WTC11 (cell line): ENCODE results near the gene RFTN1. TPM values are rescaled to one million over a fixed set of nuclear protein-coding genes. Genes with fewer than 3 reads are reported as not detected.
A peak's percentile ranks its signal among the peaks of the same experiment; 100 is the strongest.

Experiments used
- ATAC-seq: fragments of 200-7000 bp; cut with Tn5 transposase; 2 replicates; pipeline ENCODE4 v1.10.0; 2021; ENCODE audit warnings: mild to moderate bottlenecking, moderate library complexity
- CTCF ChIA-PET: fragments of 300-600 bp; sonication (Branson Sonifier 250); formaldehyde crosslinking; loops from one replicate; lab custom pipeline; 2021; ENCODE audit warnings: antibody characterized with exemption; lab: Charles Lee
- POLR2A ChIA-PET: fragments of 350-600 bp; sonication (Branson Sonifier 250); formaldehyde crosslinking; loops from one replicate; lab custom pipeline; 2021; ENCODE audit warnings: antibody characterized with exemption; lab: Charles Lee
- DNase-seq: peaks from one replicate; pipeline ENCODE4 v3.0.0; 2021; ENCODE audit warnings: low spot score
- H3K27ac Mint-ChIP-seq: 2 replicates; pipeline ENCODE4 v1.8.0; 2021; ENCODE audit warnings: mixed read lengths
- H3K27me3 Mint-ChIP-seq: 2 replicates; pipeline ENCODE4 v1.8.0; 2021; ENCODE audit warnings: low read depth, mild to moderate bottlenecking, moderate library complexity, mixed read lengths
- H3K36me3 Mint-ChIP-seq: 2 replicates; pipeline ENCODE4 v1.8.0; 2021; ENCODE audit warnings: mixed read lengths
- H3K4me1 Mint-ChIP-seq: 2 replicates; pipeline ENCODE4 v1.8.0; 2022; ENCODE audit warnings: mixed read lengths
- H3K4me3 Mint-ChIP-seq: 2 replicates; pipeline ENCODE4 v1.8.0; 2021; ENCODE audit warnings: mild to moderate bottlenecking, moderate library complexity, mixed read lengths
- H3K9me3 Mint-ChIP-seq: 2 replicates; pipeline ENCODE4 v1.8.0; 2021; ENCODE audit warnings: mixed read lengths
- ATF1 ChIP-seq: sonication (generic); formaldehyde crosslinking; IDR thresholded peaks from 2 replicates; pipeline ENCODE4 v1.8.1; 2023; ENCODE audit warnings: mild to moderate bottlenecking, moderate library complexity, missing genetic modification reagents
- CBFB ChIP-seq: sonication (generic); formaldehyde crosslinking; IDR thresholded peaks from 2 replicates; pipeline ENCODE4 v1.8.1; 2022; ENCODE audit warnings: mild to moderate bottlenecking, low read depth, missing genetic modification reagents
- CREM ChIP-seq: sonication (generic); formaldehyde crosslinking; IDR thresholded peaks from 2 replicates; pipeline ENCODE4 v1.8.1; 2022; ENCODE audit warnings: mild to moderate bottlenecking, missing genetic modification reagents, moderate library complexity
- CTCF ChIP-seq: fragments of 200-600 bp; IDR thresholded peaks from 2 replicates; pipeline ENCODE4 v1.8.0; 2022; ENCODE audit warnings: antibody characterized with exemption
- GABPB1 ChIP-seq: sonication (generic); formaldehyde crosslinking; IDR thresholded peaks from 2 replicates; pipeline ENCODE4 v1.8.1; 2023; ENCODE audit warnings: mild to moderate bottlenecking, missing genetic modification reagents
- GRHL2 ChIP-seq: fragments of 250-450 bp; sonication (Bioruptor Pico); IDR thresholded peaks from 2 replicates; pipeline ENCODE4 v1.8.0; 2022; ENCODE audit warnings: mild to moderate bottlenecking, moderate library complexity; ENCODE audit not compliant: insufficient replicate concordance, severe bottlenecking
- GTF2I ChIP-seq: fragments of 250-450 bp; sonication (Bioruptor Pico); conservative IDR thresholded peaks from 2 replicates; pipeline ENCODE4 v1.4.0; 2021; ENCODE audit warnings: mild to moderate bottlenecking
- JUN ChIP-seq: sonication (generic); formaldehyde crosslinking; IDR thresholded peaks from 2 replicates; pipeline ENCODE4 v1.8.0; 2023; ENCODE audit warnings: mild to moderate bottlenecking, missing genetic modification reagents
- MAX ChIP-seq: sonication (generic); formaldehyde crosslinking; IDR thresholded peaks from 2 replicates; pipeline ENCODE4 v1.8.0; 2022; ENCODE audit warnings: mild to moderate bottlenecking, missing genetic modification reagents
- RELA ChIP-seq: sonication (generic); formaldehyde crosslinking; IDR thresholded peaks from 2 replicates; pipeline ENCODE4 v1.8.1; 2022; ENCODE audit warnings: missing genetic modification reagents, mild to moderate bottlenecking, borderline replicate concordance
- SMAD4 ChIP-seq: sonication (generic); formaldehyde crosslinking; IDR thresholded peaks from 2 replicates; pipeline ENCODE4 v1.8.0; 2022; ENCODE audit warnings: mild to moderate bottlenecking, missing genetic modification reagents
- SP1 ChIP-seq: sonication (generic); formaldehyde crosslinking; conservative IDR thresholded peaks from 2 replicates; pipeline ENCODE4 v1.8.1; 2022; ENCODE audit warnings: missing genetic modification reagents
- ZNF232 ChIP-seq: sonication (generic); formaldehyde crosslinking; IDR thresholded peaks from 2 replicates; pipeline ENCODE4 v1.8.0; 2022; ENCODE audit warnings: mild to moderate bottlenecking, missing genetic modification reagents
- ZNF263 ChIP-seq: sonication (generic); formaldehyde crosslinking; IDR thresholded peaks from 2 replicates; pipeline ENCODE4 v1.8.1; 2022; ENCODE audit warnings: low read depth, mild to moderate bottlenecking, moderate library complexity, missing genetic modification reagents
- ZNF317 ChIP-seq: sonication (generic); formaldehyde crosslinking; IDR thresholded peaks from 2 replicates; pipeline ENCODE4 v1.8.1; 2023; ENCODE audit warnings: low read depth, mild to moderate bottlenecking, moderate library complexity, missing genetic modification reagents, borderline replicate concordance
- ZNF416 ChIP-seq: fragments of 250-450 bp; sonication (Bioruptor Pico); IDR thresholded peaks from 2 replicates; pipeline ENCODE4 v1.9.0; 2021; ENCODE audit warnings: mild to moderate bottlenecking, inconsistent platforms
- ZNF423 ChIP-seq: fragments of 250-450 bp; sonication (Bioruptor Pico); IDR thresholded peaks from 2 replicates; pipeline ENCODE4 v2.1.2; 2022; ENCODE audit warnings: mild to moderate bottlenecking, moderate library complexity
- total RNA-seq: library from RNA; stranded (reverse); gene quantifications from 3 replicates; pipeline ENCODE4 v1.2.3, GENCODE V29; 2021
- TF ChIP-seq, protein P1 (sequence below): sonication (generic); formaldehyde crosslinking; IDR thresholded peaks from 2 replicates; pipeline ENCODE4 v1.8.1; 2022; ENCODE audit warnings: low read depth, mild to moderate bottlenecking, moderate library complexity, missing genetic modification reagents, borderline replicate concordance
- TF ChIP-seq, protein P2 (sequence below): sonication (generic); formaldehyde crosslinking; IDR thresholded peaks from 2 replicates; pipeline ENCODE4 v1.8.0; 2023; ENCODE audit warnings: missing genetic modification reagents, mild to moderate bottlenecking, borderline replicate concordance
- TF ChIP-seq, protein P3 (sequence below): sonication (generic); formaldehyde crosslinking; IDR thresholded peaks from 2 replicates; pipeline ENCODE4 v1.8.0; 2022; ENCODE audit warnings: missing genetic modification reagents
- TF ChIP-seq, protein P4 (sequence below): fragments of 250-450 bp; sonication (Bioruptor Pico); IDR thresholded peaks from 2 replicates; pipeline ENCODE4 v2.1.2; 2022; ENCODE audit warnings: mild to moderate bottlenecking, moderate library complexity
- TF ChIP-seq, protein P5 (sequence below): sonication (generic); formaldehyde crosslinking; IDR thresholded peaks from 2 replicates; pipeline ENCODE4 v1.8.1; 2023; ENCODE audit warnings: mild to moderate bottlenecking, missing genetic modification reagents, moderate library complexity

The RFTN1 gene
- total RNA-seq, 1 experiment from 2014 or later: 3.8 TPM

GRCh38 chr3:16536344-16536663 lies 22.8 kb upstream of the RFTN1 start (continued):
- TF ChIP-seq GABPB1 (CRISPR knock-in tag) (no peak), SMAD4 (no peak), RELA (CRISPR knock-in tag) (no peak), ZNF317 (CRISPR knock-in tag) (no peak)
- TF ChIP-seq, all 79 proteins: peak for 0

DNA sequence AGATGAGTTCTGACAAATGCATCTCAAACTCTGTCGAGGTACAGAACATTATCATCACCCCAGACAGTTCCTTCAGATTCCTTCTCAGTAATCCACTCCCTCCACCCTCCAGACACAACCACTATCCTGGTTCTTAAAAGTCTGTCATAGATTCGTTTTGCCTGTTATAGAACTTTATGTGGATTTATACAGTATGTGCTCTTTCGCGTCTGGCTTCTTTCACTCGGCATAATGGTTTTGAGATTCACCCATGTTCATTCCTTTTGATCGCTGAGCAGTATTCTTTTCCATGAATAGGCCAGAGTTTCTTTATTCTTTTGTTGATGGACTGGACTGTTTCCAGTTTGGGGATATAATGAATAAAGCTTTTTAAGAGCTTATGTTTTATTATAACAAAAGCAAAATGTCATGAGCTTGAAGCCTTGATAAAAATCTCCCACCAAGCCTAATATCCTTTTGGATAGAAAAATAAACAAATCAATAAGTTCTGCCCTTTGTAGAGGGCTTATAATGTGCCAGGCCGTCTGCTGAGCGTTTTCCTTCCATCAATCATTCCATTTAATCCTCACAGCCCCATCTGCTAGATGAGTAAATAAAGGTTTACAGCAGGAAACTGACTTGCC lies 21.3 kb upstream of the RFTN1 start:
- Mint-ChIP-seq H3K27me3 (no peaks in the 10 kb centered on the region), H3K36me3 (no peaks in the 10 kb centered on the region), H3K4me3 (no peak overlapping the region), H3K4me1 (peaks cover 41% of the 10 kb centered on the region), H3K9me3 (peaks cover 3% of the 10 kb centered on the region; the same call in 1 of the 2 replicates), H3K27ac (peak overlapping the region; percentile 58)
- no peak for DNase-seq
- ChIA-PET CTCF (interaction anchor here (2.0 kb wide), 1 partner anchor 244 kb away, joined by 6 read pairs; no protein-coding TSS in a partner anchor), POLR2A (no interaction called here)
- ATAC-seq: no peak
- no peak for TF ChIP-seq CTCF
- TF ChIP-seq ZNF416 (CRISPR knock-in tag): no peak
- TF ChIP-seq, protein P1, sequence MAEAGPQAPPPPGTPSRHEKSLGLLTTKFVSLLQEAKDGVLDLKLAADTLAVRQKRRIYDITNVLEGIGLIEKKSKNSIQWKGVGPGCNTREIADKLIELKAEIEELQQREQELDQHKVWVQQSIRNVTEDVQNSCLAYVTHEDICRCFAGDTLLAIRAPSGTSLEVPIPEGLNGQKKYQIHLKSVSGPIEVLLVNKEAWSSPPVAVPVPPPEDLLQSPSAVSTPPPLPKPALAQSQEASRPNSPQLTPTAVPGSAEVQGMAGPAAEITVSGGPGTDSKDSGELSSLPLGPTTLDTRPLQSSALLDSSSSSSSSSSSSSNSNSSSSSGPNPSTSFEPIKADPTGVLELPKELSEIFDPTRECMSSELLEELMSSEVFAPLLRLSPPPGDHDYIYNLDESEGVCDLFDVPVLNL (CRISPR knock-in tag): no peak
- TF ChIP-seq JUN (CRISPR knock-in tag): no peak
- TF ChIP-seq, protein P2, sequence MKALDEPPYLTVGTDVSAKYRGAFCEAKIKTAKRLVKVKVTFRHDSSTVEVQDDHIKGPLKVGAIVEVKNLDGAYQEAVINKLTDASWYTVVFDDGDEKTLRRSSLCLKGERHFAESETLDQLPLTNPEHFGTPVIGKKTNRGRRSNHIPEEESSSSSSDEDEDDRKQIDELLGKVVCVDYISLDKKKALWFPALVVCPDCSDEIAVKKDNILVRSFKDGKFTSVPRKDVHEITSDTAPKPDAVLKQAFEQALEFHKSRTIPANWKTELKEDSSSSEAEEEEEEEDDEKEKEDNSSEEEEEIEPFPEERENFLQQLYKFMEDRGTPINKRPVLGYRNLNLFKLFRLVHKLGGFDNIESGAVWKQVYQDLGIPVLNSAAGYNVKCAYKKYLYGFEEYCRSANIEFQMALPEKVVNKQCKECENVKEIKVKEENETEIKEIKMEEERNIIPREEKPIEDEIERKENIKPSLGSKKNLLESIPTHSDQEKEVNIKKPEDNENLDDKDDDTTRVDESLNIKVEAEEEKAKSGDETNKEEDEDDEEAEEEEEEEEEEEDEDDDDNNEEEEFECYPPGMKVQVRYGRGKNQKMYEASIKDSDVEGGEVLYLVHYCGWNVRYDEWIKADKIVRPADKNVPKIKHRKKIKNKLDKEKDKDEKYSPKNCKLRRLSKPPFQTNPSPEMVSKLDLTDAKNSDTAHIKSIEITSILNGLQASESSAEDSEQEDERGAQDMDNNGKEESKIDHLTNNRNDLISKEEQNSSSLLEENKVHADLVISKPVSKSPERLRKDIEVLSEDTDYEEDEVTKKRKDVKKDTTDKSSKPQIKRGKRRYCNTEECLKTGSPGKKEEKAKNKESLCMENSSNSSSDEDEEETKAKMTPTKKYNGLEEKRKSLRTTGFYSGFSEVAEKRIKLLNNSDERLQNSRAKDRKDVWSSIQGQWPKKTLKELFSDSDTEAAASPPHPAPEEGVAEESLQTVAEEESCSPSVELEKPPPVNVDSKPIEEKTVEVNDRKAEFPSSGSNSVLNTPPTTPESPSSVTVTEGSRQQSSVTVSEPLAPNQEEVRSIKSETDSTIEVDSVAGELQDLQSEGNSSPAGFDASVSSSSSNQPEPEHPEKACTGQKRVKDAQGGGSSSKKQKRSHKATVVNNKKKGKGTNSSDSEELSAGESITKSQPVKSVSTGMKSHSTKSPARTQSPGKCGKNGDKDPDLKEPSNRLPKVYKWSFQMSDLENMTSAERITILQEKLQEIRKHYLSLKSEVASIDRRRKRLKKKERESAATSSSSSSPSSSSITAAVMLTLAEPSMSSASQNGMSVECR (CRISPR knock-in tag): no peak
- TF ChIP-seq, protein P3, sequence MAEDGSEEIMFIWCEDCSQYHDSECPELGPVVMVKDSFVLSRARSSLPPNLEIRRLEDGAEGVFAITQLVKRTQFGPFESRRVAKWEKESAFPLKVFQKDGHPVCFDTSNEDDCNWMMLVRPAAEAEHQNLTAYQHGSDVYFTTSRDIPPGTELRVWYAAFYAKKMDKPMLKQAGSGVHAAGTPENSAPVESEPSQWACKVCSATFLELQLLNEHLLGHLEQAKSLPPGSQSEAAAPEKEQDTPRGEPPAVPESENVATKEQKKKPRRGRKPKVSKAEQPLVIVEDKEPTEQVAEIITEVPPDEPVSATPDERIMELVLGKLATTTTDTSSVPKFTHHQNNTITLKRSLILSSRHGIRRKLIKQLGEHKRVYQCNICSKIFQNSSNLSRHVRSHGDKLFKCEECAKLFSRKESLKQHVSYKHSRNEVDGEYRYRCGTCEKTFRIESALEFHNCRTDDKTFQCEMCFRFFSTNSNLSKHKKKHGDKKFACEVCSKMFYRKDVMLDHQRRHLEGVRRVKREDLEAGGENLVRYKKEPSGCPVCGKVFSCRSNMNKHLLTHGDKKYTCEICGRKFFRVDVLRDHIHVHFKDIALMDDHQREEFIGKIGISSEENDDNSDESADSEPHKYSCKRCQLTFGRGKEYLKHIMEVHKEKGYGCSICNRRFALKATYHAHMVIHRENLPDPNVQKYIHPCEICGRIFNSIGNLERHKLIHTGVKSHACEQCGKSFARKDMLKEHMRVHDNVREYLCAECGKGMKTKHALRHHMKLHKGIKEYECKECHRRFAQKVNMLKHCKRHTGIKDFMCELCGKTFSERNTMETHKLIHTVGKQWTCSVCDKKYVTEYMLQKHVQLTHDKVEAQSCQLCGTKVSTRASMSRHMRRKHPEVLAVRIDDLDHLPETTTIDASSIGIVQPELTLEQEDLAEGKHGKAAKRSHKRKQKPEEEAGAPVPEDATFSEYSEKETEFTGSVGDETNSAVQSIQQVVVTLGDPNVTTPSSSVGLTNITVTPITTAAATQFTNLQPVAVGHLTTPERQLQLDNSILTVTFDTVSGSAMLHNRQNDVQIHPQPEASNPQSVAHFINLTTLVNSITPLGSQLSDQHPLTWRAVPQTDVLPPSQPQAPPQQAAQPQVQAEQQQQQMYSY (CRISPR knock-in tag): no peak
- TF ChIP-seq CBFB: no peak
- no peak for TF ChIP-seq MAX (CRISPR knock-in tag)
- TF ChIP-seq, protein P4, sequence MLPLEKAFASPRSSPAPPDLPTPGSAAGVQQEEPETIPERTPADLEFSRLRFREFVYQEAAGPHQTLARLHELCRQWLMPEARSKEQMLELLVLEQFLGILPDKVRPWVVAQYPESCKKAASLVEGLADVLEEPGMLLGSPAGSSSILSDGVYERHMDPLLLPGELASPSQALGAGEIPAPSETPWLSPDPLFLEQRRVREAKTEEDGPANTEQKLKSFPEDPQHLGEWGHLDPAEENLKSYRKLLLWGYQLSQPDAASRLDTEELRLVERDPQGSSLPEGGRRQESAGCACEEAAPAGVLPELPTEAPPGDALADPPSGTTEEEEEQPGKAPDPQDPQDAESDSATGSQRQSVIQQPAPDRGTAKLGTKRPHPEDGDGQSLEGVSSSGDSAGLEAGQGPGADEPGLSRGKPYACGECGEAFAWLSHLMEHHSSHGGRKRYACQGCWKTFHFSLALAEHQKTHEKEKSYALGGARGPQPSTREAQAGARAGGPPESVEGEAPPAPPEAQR (CRISPR knock-in tag): no peak
- TF ChIP-seq ZNF423: no peak
- no peak for TF ChIP-seq SP1 (CRISPR knock-in tag)
- TF ChIP-seq GRHL2 (CRISPR knock-in tag): no peak
- TF ChIP-seq, protein P5, sequence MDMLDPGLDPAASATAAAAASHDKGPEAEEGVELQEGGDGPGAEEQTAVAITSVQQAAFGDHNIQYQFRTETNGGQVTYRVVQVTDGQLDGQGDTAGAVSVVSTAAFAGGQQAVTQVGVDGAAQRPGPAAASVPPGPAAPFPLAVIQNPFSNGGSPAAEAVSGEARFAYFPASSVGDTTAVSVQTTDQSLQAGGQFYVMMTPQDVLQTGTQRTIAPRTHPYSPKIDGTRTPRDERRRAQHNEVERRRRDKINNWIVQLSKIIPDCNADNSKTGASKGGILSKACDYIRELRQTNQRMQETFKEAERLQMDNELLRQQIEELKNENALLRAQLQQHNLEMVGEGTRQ: no peak
- TF ChIP-seq GTF2I: no peak
- TF ChIP-seq ZNF263 (CRISPR knock-in tag): no peak
- no peak for TF ChIP-seq ATF1 (CRISPR knock-in tag)
- no peak for TF ChIP-seq CREM (CRISPR knock-in tag)
- TF ChIP-seq ZNF232 (CRISPR knock-in tag): no peak
